Measurements from ENCODE around the gene TBC1D25.
"Not testable (repeated sequence)": the region's sequence is repeated elsewhere in the genome, so short reads cannot be mapped to it uniquely, and the experiment has no call there.

The TBC1D25 gene

DNA sequence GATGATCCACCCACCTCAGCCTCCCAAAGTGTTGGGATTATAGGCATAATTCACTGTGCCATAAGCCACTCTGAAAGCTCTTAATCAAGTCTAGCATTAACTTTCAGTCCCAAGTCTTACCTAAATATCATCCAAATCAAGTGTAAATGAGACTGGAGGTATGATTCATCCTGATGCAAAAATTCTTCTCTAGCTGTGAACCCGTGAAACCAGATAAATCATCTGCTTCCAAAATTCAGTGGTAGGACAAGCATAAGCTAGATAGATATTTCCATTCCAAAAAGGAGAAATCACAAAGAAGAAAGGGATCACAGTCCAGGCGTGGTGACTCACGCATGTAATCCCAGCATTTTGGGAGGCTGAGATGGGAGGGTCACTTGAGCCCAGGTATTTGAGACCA, 8.8 kb upstream of the TBC1D25 start:
- no peaks in the 10 kb centered on the region for H3K9me3 Mint-ChIP-seq
- H3K27me3 Mint-ChIP-seq, result no peaks in the 10 kb centered on the region
- no peak overlapping the region for H3K27ac Mint-ChIP-seq
- H3K4me3 Mint-ChIP-seq, result no peak overlapping the region
- peaks cover 18% of the 10 kb centered on the region for H3K4me1 Mint-ChIP-seq (ENCODE audit: low read depth)
- peaks cover 16% of the 10 kb centered on the region for H3K36me3 Mint-ChIP-seq (ENCODE audit: low read depth)

DNA sequence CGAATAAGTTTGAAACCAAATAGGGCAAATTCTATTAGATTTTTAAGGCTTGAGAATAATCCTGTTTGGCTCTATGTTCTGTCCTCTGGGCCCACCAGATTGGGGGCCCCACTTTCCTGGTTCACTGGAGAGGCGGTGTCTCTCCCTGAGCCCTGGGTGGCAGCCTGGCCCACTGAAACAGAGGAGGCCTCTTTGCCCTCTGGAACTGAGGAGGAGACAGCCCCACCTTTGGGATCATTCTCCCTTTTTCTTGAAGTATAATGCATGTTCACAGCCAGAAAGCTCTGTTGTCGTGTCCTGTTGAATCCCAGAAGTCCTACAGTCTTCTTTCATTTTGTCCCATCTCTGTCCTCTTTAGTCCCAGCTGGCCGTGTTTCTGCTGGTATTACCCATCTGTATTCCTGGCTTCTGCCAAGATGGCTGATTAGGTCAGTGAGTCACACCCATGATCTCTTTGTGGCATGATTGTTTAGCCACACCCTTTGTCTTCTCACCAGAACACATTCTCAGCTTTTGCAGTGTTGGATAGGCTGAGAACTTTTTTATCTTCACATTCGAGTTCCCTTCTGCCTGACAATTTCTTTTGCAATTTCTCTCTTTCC, 8.1 kb upstream of the TBC1D25 start:
- peaks cover 11% of the 10 kb centered on the region for H3K36me3 Mint-ChIP-seq (ENCODE audit: low read depth)
- no peaks in the 10 kb centered on the region for H3K9me3 Mint-ChIP-seq
- H3K27me3 Mint-ChIP-seq, result no peaks in the 10 kb centered on the region
- no peak overlapping the region for H3K4me3 Mint-ChIP-seq
- H3K4me1 Mint-ChIP-seq (ENCODE audit: low read depth), result peaks cover 13% of the 10 kb centered on the region
- peak overlapping the region; percentile 36 for H3K27ac Mint-ChIP-seq

DNA sequence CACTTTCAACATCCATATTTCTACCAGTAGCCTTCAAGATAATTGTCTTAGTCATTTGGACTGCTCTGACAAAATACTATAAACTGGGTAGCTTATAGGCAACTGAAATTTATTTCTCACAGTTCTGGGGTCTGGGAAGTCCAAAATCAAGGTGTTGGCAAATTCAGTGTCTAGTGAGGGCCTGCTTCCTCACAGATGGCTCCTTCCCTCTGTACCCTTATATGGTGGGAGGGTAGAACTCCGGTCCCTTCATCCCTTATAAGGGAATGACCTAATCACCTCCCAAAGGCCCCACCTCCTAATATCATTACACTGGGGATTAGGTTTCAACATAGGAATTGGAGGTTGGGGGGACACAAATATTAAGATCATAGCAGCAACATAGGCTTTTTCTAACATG, 7.4 kb upstream of the TBC1D25 start:
- Mint-ChIP-seq H3K4me3 (no peak overlapping the region), H3K9me3 (no peaks in the 10 kb centered on the region), H3K27ac (peak overlapping the region; percentile 36), H3K36me3 (ENCODE audit: low read depth) (peaks cover 8% of the 10 kb centered on the region), H3K27me3 (no peaks in the 10 kb centered on the region), H3K4me1 (ENCODE audit: low read depth) (peaks cover 9% of the 10 kb centered on the region)

DNA sequence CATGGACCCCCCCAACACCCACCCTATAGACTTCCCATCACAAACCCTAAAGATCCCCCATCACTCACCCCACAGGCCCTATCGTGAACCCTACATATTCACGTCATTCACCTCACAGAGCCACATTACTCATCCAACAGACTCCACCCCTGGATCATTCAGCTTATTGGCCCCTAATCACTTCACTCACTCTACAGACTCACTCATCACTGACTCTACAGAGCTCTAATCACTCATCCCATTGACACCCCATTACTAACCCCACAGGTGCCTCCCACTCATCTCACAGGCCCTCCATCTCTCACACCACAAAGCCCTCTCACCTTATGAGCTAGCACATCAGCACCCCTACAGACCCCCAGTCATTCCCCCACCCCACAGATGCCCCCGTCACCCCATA, 6.3 kb upstream of the TBC1D25 start:
- Mint-ChIP-seq H3K36me3 (ENCODE audit: low read depth) (peaks cover 6% of the 10 kb centered on the region), H3K4me1 (ENCODE audit: low read depth) (peaks cover 10% of the 10 kb centered on the region), H3K9me3 (no peaks in the 10 kb centered on the region), H3K27ac (no peak overlapping the region), H3K4me3 (no peak overlapping the region), H3K27me3 (no peaks in the 10 kb centered on the region)

DNA sequence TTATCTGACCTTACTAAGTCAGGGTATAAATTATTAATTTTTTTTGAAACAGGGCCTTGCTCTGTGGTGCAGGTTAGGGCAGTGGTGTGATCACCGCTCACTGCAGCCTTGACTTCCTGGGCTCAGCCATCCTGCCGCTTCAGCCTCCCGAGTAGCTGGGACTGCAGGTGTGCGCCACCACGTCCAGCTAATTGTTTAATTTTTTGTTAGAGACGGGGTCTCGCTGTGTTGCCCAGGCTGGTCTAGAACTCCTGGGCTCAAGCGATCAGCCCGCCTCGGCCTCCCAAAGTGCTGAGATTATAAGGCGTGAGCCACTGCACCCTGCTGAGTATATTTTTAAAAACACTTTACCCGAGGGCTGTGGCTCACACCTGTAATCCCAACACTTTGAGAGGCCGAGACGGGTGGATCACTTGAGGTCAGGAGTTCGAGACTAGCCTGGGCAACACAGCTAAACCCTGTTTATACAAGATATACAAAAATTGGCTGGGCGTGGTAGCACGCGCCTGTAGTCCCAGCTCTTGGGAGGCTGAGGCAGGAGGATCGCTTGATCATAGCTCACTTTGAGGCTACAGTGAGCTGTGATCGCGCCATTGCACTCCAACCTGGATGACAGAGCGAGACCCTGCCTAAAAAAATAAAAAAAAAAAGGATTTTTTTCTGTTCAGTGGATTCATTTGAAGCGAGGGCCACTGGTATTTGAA, 721 bp upstream of the TBC1D25 start:
- Mint-ChIP-seq H3K36me3 (ENCODE audit: low read depth) (peaks cover 7% of the 10 kb centered on the region), H3K9me3 (no peaks in the 10 kb centered on the region), H3K4me1 (ENCODE audit: low read depth) (peaks cover 21% of the 10 kb centered on the region), H3K4me3 (peak overlapping the region; percentile 95), H3K27me3 (no peaks in the 10 kb centered on the region), H3K27ac (peak overlapping the region; percentile 78)

DNA sequence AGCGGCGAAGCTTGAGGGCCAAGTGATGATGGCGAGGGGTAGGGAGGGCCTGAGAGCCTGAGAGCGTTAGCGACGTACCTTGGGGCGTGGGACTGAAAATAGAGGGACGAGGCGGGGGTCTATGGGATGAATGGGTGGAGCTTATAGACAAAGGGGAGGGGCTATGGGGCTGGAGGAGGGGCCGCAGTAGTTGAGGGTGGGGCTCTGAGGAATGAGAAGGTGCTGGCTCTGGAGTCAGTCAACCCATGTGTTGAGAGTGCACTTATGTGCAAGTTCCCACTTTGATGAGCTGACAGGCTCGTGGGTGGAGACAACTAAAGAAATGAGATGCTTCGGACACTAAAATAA, 488 bp downstream of the TBC1D25 start:
- Mint-ChIP-seq H3K4me3 (peak overlapping the region; percentile 95), H3K27ac (peak overlapping the region; percentile 92), H3K4me1 (ENCODE audit: low read depth) (peaks cover 21% of the 10 kb centered on the region), H3K9me3 (no peaks in the 10 kb centered on the region), H3K27me3 (no peaks in the 10 kb centered on the region), H3K36me3 (ENCODE audit: low read depth) (peaks cover 8% of the 10 kb centered on the region)

DNA sequence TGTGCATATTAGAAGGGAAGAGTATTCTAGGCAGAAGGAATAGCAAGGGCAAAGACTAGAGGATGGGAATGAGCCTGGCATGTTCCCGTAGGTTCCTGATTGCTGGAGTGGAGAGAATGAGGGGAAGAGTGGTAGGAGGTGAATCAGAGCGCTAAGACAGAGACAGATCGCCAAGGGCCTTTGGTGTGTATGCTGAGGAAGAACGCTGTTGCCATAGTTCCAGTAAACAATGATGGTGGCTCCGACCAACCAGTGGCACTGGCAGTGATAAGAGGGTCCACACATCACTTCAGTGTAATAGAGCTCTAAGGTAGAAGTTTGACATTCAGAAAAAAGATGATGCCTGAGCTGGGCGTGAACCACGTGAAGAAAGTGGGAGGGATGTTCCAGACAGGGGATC, 966 bp downstream of the TBC1D25 start:
- Mint-ChIP-seq H3K27ac (peak overlapping the region; percentile 92), H3K36me3 (ENCODE audit: low read depth) (peaks cover 11% of the 10 kb centered on the region), H3K4me3 (peak overlapping the region; percentile 95), H3K9me3 (no peaks in the 10 kb centered on the region), H3K27me3 (no peaks in the 10 kb centered on the region), H3K4me1 (ENCODE audit: low read depth) (peaks cover 21% of the 10 kb centered on the region)

DNA sequence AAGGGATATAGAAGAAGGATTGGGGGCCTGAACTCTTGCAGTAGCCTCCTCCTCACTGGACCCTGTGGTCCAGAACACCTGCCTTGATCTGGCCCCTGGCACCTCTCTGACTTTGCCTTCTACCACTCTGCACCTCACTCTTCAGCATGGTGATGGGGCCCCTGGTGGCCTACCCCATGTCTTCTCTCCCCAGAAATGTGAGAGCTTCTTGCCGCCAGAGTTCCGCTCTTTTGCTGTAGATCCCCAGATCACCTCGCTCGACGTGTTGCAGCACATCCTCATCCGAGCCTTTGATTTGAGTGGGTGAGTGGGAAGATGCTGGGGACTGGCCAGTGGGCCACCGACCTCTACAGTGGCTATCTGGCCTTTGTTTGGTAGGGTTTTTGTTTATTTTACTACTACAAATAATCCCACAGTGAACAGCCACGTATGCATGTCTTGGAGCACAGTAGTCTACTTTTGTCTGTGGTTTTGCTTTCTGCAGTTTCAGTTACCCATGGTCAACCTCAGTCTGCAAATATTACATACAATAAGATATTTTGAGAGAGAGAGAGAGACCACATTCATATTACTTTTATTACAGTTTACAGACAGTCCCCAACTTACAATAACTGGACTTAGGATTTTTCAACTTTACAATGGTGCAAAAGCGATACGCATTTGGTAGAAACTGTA, 1.8 kb downstream of the TBC1D25 start:
- no peak overlapping the region for H3K27ac Mint-ChIP-seq
- peaks cover 13% of the 10 kb centered on the region for H3K36me3 Mint-ChIP-seq (ENCODE audit: low read depth)
- no peaks in the 10 kb centered on the region for H3K9me3 Mint-ChIP-seq
- H3K27me3 Mint-ChIP-seq, result no peaks in the 10 kb centered on the region
- H3K4me3 Mint-ChIP-seq, result peak overlapping the region; percentile 55
- peaks cover 21% of the 10 kb centered on the region for H3K4me1 Mint-ChIP-seq (ENCODE audit: low read depth)

DNA sequence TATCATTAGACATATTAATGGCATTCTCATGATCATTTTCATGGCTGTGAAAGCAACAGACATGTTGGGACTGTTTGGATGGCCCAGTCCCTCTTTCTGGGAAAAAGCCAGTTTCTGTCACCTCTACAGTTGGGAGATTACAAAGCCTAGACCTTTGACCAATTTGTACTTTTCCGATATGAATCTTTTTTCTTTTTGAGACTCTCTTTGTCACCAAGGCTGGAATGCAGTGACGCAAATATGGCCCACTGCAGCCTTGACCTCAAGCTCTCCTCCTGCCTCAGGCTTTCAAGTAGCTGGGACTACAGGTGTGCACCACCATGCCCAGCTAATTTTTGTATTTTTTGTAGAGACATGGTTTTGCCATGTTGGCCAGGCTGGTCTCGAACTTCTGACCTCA, 9.4 kb downstream of the TBC1D25 start:
- H3K4me1 Mint-ChIP-seq (ENCODE audit: low read depth), result no peaks in the 10 kb centered on the region
- H3K9me3 Mint-ChIP-seq, result no peaks in the 10 kb centered on the region
- H3K4me3 Mint-ChIP-seq, result no peak overlapping the region
- H3K27ac Mint-ChIP-seq, result no peak overlapping the region
- no peaks in the 10 kb centered on the region for H3K27me3 Mint-ChIP-seq
- H3K36me3 Mint-ChIP-seq (ENCODE audit: low read depth), result peaks cover 9% of the 10 kb centered on the region

DNA sequence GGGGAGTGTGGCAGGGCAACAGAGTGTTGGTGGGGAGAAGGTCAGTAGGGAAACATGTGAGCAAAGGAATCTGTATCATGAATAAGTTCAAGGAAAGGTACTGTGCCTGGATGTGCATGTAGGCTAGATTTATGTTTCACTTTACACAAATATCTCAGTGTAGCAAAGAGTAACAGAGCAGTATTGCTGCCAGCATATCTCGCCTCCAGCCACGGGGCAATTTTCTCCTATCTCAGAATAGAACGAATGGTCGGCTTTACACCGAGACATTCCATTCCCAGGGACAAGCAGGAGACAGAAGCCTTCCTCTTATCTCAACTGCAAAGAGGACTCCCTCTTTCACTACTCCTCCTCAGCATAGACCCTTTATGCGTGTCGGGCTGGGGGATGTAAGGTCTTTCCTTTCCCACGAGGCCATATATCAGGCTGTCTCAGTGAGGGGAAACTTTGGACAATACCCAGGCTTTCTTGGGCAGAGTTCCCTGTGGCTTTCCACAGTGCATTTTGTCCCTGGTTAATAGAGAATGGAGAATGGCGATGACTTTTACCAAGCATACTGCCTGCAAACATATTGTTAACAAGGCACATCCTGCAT, 16.3 kb downstream of the TBC1D25 start:
- H3K4me1 Mint-ChIP-seq (ENCODE audit: low read depth); H3K27ac Mint-ChIP-seq; H3K4me3 Mint-ChIP-seq; H3K27me3 Mint-ChIP-seq; H3K9me3 Mint-ChIP-seq: not testable (repeated sequence)
- H3K36me3 Mint-ChIP-seq (ENCODE audit: low read depth), result peaks cover 23% of the 10 kb centered on the region

DNA sequence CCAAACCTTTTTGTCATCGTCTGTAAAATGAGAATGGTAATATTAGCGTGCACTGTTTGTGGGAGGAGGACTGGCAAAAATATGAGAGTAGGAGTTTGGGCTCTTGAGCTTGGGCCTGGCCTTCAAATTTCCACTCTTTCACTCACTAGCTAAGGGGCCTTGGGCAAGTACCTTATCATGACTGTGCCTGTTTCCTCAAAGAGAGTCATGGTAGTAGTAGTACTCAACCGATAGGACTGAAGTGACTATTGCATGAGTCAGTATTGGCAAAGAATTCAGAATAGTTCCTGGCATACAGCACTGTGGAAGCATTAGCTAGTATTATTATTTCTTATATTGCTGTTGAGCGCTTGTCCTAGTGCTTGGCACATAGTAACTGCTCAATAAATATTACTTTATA, 18.8 kb downstream of the TBC1D25 start:
- H3K36me3 Mint-ChIP-seq (ENCODE audit: low read depth), result peaks cover 32% of the 10 kb centered on the region
- H3K4me1 Mint-ChIP-seq (ENCODE audit: low read depth), result peaks cover 4% of the 10 kb centered on the region
- no peaks in the 10 kb centered on the region for H3K9me3 Mint-ChIP-seq
- no peak overlapping the region for H3K4me3 Mint-ChIP-seq
- H3K27me3 Mint-ChIP-seq, result no peaks in the 10 kb centered on the region
- no peak overlapping the region for H3K27ac Mint-ChIP-seq

DNA sequence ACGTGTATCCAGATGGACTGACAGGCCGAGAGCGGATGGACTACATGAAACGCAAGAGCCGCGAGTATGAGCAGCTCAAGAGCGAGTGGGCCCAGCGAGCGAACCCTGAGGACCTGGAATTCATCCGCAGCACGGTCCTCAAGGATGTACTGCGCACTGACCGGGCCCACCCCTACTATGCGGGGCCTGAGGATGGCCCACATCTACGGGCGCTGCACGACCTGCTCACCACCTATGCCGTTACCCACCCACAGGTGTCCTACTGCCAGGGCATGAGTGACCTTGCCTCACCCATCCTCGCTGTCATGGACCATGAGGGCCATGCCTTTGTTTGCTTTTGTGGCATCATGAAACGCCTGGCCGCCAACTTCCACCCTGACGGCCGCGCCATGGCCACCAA, 20.1 kb downstream of the TBC1D25 start:
- H3K9me3 Mint-ChIP-seq, result no peaks in the 10 kb centered on the region
- no peaks in the 10 kb centered on the region for H3K27me3 Mint-ChIP-seq
- H3K27ac Mint-ChIP-seq, result no peak overlapping the region
- H3K4me3 Mint-ChIP-seq, result no peak overlapping the region
- H3K4me1 Mint-ChIP-seq (ENCODE audit: low read depth), result peaks cover 4% of the 10 kb centered on the region
- peaks cover 29% of the 10 kb centered on the region for H3K36me3 Mint-ChIP-seq (ENCODE audit: low read depth)

DNA sequence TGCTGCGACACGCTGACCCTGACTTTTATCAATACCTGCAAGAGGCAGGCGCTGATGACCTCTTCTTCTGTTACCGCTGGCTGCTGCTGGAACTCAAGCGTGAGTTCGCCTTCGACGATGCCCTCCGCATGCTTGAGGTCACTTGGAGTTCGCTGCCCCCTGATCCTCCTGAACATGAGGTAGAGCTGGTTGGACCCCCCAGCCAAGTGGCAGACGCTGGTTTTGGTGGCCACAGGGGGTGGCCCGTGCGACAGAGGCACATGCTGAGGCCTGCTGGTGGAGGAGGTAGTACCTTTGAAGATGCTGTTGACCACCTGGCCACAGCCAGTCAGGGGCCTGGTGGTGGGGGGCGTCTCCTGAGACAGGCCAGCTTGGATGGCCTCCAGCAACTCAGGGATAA, 20.5 kb downstream of the TBC1D25 start:
- H3K9me3 Mint-ChIP-seq, result no peaks in the 10 kb centered on the region
- peaks cover 4% of the 10 kb centered on the region for H3K4me1 Mint-ChIP-seq (ENCODE audit: low read depth)
- no peak overlapping the region for H3K4me3 Mint-ChIP-seq
- H3K36me3 Mint-ChIP-seq (ENCODE audit: low read depth), result peaks cover 25% of the 10 kb centered on the region
- H3K27me3 Mint-ChIP-seq, result no peaks in the 10 kb centered on the region
- no peak overlapping the region for H3K27ac Mint-ChIP-seq

DNA sequence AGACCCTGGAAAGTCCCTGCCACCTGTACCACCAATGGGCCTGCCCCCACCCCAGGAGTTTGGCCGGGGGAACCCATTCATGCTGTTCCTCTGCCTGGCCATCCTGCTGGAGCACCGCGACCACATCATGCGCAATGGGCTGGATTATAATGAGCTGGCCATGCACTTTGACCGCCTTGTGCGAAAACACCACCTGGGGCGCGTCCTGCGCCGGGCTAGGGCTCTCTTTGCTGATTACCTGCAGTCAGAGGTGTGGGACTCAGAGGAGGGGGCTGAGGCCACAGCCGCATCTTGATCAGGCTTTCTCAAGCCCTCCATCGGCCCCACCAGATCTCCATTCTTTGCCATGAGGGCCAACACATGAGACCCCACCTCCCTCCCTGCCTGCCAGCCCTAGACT, 21.2 kb downstream of the TBC1D25 start:
- Mint-ChIP-seq H3K36me3 (ENCODE audit: low read depth) (peaks cover 20% of the 10 kb centered on the region), H3K4me1 (ENCODE audit: low read depth) (peaks cover 4% of the 10 kb centered on the region), H3K27ac (no peak overlapping the region), H3K27me3 (no peaks in the 10 kb centered on the region), H3K9me3 (no peaks in the 10 kb centered on the region), H3K4me3 (no peak overlapping the region)

DNA sequence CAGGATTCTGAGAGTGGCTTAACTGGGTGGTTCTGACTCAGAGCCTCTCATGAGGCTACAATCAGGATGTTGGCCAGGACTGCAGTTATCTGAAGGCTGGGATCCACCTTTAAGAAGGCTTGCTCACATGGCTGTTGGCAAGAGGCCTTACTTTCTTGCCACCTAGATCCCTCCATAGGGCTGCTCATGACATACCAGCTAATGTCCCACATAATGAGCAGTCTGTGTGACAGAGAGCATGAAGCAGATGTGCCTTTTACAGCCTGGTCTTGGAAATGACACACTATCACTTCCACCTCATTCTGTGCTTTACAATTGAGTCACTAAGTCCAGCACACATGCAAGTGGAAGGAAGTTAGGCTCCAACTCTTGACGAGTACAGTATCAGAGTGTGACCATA, 30.4 kb downstream of the TBC1D25 start:
- H3K27ac Mint-ChIP-seq, result no peak overlapping the region
- H3K36me3 Mint-ChIP-seq (ENCODE audit: low read depth), result peaks cover 3% of the 10 kb centered on the region
- no peaks in the 10 kb centered on the region for H3K27me3 Mint-ChIP-seq
- peaks cover 6% of the 10 kb centered on the region for H3K4me1 Mint-ChIP-seq (ENCODE audit: low read depth)
- H3K9me3 Mint-ChIP-seq, result no peaks in the 10 kb centered on the region
- H3K4me3 Mint-ChIP-seq, result no peak overlapping the region

Measured in stimulated activated naive CD8-positive, alpha-beta T cell treated with anti-CD3 and anti-CD28 coated beads, Interleukin-15, Interleukin-2, amounts not matched to agents 100 ng/mL and 50 ng/mL, for 24 hours (primary cell).